Fibroblast of skin of abdomen (primary cell): ENCODE measurements around the gene P4HA2.
"Not testable (repeated sequence)": the region's sequence is repeated elsewhere in the genome, so short reads cannot be mapped to it uniquely, and the experiment has no call there.

Experiments
- DNase-seq: peaks from one replicate; pipeline ENCODE4 v3.0.0-alpha.2; 2013

Gene P4HA2

DNA sequence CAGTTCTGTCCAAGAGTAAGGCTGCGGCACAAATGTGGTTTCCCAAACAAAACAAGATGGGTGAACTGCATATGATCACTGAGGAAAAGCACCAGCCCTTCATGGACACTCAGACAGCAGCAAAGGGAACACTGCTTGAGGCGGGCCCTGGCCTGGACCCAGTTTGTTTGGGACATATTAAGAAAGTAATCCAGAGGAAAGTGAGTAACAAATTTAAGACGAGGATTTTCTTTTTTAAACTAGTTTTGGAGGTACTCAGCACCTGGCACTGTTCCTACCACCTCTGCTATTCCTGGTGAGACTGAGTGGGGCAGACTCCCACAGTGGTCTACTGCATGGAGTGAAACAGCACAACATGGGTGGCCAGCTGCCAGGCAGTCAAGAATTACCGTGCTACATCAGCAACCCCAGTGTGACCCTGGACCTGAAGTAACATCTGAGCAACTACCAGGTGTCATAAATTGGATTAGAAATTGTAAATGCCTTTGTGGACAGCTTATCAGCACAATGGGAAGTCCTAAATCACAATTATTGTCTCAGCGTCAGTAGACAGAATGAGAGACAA is 28.5 kb downstream of the P4HA2 start:
- DNase-seq, result no peak

DNA sequence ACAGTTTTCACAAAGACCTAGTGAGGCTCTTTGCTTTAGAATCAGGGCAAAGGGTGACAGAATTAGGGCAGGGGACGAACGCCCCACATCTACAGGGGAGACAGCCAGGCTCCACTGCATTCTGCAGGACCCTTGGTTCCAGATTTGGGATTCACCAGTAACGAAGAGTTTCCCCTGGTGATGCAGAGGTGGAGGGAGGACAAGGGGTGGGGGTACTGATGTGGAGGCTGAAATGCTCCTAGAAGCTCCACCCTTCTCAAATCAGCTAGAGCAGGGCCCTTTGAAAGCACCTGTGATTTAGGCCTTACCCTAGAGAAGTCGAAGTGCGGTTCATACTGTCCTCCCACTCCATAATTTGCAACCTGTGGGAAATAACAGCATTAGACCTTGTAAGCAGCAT is 29.1 kb downstream of the P4HA2 start:
- DNase-seq, result no peak

DNA sequence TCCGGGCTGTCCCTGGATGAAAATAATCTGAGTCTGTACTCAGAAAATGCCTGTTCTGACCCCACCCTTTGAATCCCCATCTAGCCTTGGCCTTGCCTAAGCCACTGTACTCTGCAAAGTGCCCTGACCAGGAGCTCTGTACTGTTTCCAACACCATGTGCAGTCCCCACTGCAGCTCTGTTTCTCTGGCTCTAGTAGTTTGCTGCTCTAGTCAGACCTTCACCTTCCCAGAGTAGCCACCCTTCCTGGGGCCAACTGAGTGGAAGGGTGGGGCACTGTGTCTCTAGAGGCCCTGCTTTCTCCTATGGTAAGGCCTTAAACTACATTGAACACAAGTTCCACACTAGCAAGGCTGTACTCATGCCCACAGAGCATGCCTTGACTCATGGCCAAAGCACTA is 31.9 kb downstream of the P4HA2 start:
- DNase-seq, result no peak

GRCh38 chr5:132193165-132193694 is 34.4 kb downstream of the P4HA2 start:
- DNase-seq, result no peak

- peak; percentile 72 for DNase-seq
Observed at GRCh38 chr5:132190161-132190817, 37.4 kb downstream of the P4HA2 start.

- DNase-seq, result no peak
Observed at GRCh38 chr5:132184588-132184987, 43.1 kb downstream of the P4HA2 start.

DNA sequence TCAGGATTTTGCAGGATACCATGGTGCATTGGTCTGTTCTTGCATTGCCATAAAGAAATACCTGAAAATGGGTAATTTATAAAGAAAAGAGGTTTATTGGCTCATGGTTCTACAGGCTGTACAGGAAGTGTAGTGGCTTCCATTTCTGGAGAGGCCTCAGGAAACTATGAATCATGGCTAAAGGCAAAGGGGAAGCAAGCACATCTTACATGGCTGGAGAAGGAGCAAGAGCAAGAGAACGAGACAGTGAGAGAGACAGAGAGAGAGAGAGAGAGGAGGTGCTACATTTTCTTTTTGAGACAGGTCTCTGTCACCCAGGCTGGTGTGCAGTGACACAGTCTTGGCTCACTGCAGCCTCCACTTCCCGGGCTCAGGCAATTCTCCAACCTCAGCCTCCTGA is 43.9 kb downstream of the P4HA2 start:
- DNase-seq, result no peak

GRCh38 chr5:132182359-132183040 is 45.2 kb downstream of the P4HA2 start:
- DNase-seq, result no peak

DNA sequence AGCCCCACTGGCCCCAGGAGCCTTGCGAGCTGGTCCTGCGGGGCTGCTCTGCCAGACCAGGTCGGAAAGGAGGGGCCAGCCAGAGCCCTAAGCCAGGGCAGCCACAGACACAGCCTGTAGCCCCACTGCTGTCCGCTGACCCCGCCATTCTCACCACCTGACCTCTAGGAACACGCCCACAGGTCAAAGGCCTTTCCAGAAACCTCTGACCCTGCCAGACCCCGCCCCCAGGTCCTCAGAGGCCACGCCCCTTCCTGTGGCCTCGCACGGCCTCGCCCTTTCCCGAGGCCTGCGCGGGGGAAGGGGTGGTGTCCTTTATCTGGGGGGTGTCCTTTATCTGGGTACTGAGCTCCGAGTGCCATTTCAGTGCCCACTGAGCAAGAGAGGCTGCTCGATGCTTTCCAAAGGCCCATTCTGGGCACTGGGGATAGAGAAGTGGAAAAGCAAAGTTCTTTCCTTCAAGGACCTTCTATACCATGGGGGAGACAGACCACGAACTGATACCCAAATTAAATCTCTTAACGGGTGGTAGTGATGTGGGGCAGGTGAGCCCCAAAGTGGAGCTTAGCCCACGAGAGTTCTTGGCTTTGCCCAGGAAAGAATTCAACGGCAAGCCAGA is 46.5 kb downstream of the P4HA2 start:
- no peak for DNase-seq

GRCh38 chr5:132180134-132180745 is 47.4 kb downstream of the P4HA2 start:
- DNase-seq, result peak; percentile 74

DNA sequence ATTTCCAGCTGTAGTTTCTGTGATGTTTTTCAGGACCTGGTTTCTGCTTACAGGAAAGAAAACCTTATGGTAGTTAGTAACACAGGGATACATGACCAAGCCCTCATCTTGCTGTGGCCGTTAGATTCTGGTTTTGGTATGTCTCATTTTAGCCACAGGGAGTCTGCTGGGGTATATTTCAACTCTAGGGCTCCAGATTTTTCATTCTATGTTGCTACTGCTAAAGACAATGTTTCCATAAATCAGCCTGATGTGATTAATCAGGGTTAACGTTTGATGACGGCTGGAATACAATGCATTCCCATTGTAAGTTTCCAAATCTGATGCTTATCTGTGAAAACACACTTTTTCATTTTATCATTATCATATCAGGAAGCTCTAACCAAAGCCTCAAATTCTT is 48.2 kb downstream of the P4HA2 start:
- DNase-seq, result peak; percentile 6

DNA sequence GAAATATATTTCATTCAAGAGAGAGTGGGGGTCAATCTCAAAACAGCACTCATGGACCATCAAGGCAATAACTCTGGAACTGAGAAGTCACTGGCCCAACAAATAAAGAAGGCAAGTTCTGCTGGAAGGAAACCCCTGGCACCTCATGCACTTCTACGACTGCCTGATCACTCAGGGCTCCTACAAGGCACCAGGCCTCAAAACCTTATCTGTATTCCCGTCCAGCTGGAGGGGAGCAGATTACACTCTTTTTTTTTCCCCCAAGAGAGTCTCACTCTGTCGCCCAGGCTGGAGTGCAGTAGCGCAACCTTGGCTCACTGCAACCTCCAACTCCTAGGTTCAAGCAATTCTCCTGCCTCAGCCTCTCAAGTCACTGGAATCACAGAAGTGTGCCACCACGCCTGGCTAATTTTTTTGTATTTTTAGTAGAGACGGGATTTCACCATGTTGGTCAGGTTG is 49.9 kb downstream of the P4HA2 start:
- DNase-seq, result no peak

DNA sequence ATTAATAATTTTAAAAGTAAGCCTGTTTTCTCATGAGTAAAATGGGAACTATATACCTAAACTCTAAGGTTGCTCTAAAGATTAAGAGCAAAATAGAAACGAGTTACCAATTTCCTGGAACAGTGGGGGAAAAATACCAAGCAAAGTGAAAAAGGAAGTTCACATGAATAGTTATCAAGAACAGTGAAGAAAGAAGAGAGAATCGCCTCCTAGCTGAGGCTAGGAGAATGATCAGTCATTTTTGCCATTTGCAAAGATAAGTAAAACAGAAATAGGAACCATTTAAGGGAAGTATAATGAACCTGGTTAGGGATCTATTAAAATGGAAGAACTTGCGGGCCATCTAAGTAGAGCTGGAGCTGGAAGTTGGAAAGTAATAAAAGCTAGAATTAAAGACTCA is 50.7 kb downstream of the P4HA2 start:
- no peak for DNase-seq

- no peak for DNase-seq
Observed at GRCh38 chr5:132176521-132176945, 51.1 kb downstream of the P4HA2 start.

- DNase-seq, result no peak
Observed at GRCh38 chr5:132162945-132163344, 64.7 kb downstream of the P4HA2 start.

- DNase-seq, result not testable (repeated sequence)
Observed at GRCh38 chr5:132161574-132162326, 65.9 kb downstream of the P4HA2 start.

- DNase-seq, result no peak
Observed at GRCh38 chr5:132156413-132156812, 71.2 kb downstream of the P4HA2 start.

DNA sequence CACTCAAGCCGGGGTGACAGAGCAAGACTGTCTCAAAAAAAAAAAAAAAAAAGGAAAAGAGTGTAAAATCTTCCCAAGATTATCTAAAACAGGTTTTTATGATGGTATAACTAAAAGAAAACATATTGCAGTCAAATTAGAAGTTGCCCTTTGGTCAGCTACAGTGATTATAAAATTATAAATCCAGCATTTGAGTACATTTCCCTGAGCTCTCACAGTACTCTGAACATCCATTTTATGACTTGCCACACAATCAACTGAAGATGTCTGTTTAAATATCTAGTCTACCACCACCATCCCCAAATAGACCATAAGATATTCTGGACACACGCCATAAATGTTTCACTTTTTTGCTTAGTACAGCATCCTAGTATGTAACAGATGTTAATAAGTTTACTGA is 77.1 kb downstream of the P4HA2 start:
- DNase-seq, result no peak

GRCh38 chr5:132147663-132148062 is 80.0 kb downstream of the P4HA2 start:
- no peak for DNase-seq

DNA sequence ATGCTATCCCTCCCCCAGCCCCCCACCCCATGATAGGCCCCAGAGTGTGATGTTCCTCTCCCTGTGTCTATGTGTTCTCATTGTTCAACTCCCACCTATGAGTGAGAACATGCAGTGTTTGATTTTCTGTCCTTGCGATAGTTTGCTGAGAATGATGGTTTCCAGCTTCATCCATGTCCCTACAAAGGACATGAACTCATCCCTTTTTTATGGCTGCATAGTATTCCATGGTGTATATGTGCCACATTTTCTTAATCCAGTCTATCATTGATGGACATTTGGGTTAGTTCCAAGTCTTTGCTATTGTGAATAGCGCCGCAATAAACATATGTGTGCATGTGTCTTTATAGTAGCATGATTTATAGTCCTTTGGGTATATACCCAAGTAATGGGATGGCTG is 82.3 kb downstream of the P4HA2 start:
- not testable (repeated sequence) for DNase-seq

GRCh38 chr5:132143148-132143547 is 84.5 kb downstream of the P4HA2 start:
- DNase-seq, result no peak

DNA sequence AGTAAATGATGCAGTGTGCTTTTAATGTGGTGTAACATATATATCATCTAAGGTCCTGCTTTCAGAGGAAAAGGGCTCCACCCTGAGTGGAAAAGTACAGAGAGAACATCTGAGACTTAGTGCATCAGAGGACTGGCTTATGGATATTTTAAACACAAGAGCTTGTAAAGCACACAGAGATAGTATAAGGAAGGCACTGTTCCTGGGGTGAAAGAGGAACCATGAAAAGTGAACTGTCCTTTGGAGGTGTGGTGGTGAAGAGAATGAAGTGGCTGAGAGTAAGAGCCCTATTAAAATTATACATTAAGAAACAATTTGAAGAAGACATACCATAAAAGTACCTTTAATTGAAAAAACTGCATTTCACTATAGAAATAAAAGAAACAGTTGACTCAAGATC is 85.2 kb downstream of the P4HA2 start:
- no peak for DNase-seq
